Motor neuron (in vitro differentiated cells): Measurements from ENCODE around the gene UBL3. TPM values are rescaled to one million over a fixed set of nuclear protein-coding genes. Genes with fewer than 3 reads are reported as not detected.
A peak's percentile ranks its signal among the peaks of the same experiment; 100 is the strongest.

Experiments used
- ATAC-seq, 8 experiments: fragments of 200-7000 bp; cut with Tn5 transposase; replicated peaks in 6 of 8; 2 replicates each; pipeline ENCODE4 v1.8.0; 2021; ENCODE audit warnings: mild to moderate bottlenecking in 8 of 8, moderate library complexity in 8 of 8
- H3K27ac ChIP-seq, 2 donors: fragments of 250-450 bp; sonication (Bioruptor Pico); 2 replicates each; pipeline ENCODE4 v1.9.0; 2021; ENCODE audit warnings: antibody characterized with exemption in 2 of 2, mild to moderate bottlenecking in 2 of 2, moderate library complexity in 1 of 2
- H3K4me1 ChIP-seq, 2 donors: fragments of 250-450 bp; sonication (Bioruptor Pico); replicated peaks in 1 of 2; 2 replicates each; pipeline ENCODE4 v1.6.1; 2021; ENCODE audit warnings: antibody characterized with exemption in 2 of 2, mild to moderate bottlenecking in 2 of 2, moderate library complexity in 1 of 2
- H3K4me3 ChIP-seq, 5 donors: fragments of 250-450 bp; sonication (Bioruptor Pico); 2 replicates each; pipeline ENCODE4 v1.9.0; 2021; ENCODE audit warnings: antibody characterized with exemption in 5 of 5, mild to moderate bottlenecking in 5 of 5, moderate library complexity in 4 of 5
- WGBS, 10 experiments: fragments of 450-650 bp; shearing (Covaris generic); methylation state at CpG; one replicate each; pipeline ENCODE4 v1.0.0; 2022; 5-methylcytosine and 5-hydroxymethylcytosine counted together
- in situ Hi-C, 9 experiments: fragments of 400-800 bp; cut with MboI; loops; one replicate each; pipeline ENCODE4 v1.15.0; 2021; ENCODE audit warnings: low sequenced_read_pairs in 9 of 9, low pct_unique_long_range_greater_than_20kb in 2 of 9; ENCODE audit not compliant: unreplicated experiment in 9 of 9
- total RNA-seq, 8 experiments: library from RNA; unstranded; fragments of 300-600 nt; gene quantifications; 2 replicates each; pipeline versions ENCODE4 v1.2.3 to v1.2.4, GENCODE V29; 2022

Gene UBL3
- total RNA-seq, 8 experiments from 2014 or later, result 11.6 to 39.0 (median 23.2) TPM

- no peak overlapping the region for H3K27ac ChIP-seq
- no peaks in the 10 kb centered on the region for H3K4me1 ChIP-seq
- no peak overlapping the region for H3K4me3 ChIP-seq
- in situ Hi-C loops, result loop anchor here in 2 of 9 experiments (25.0 kb wide), 1 partner anchor 282 kb away; no protein-coding TSS in a partner anchor
- ATAC-seq, result no peak
These were observed 20.4 kb downstream of the UBL3 start for GRCh38 chr13:29830000-29830399.

DNA sequence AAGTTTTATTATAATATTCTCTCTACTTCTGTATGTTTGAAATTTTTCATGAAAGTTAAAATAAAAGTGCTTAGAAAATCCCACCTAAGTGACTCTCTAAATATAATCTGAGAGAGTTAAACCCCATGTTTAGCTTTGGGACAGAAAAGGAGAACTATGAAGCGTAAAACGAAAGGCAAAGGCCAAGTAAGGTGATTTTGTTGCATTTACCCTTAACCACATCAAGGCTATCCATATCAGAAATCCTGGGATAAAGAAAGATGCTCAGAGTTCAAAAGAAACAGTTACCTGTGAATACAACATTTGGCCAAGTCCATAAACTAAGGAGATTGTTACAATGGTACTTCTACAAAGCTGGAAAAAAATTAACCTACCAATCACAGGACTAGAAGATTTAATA, 31.3 kb downstream of the UBL3 start:
- Histone ChIP-seq H3K4me3 (no peak overlapping the region), H3K4me1 (peaks cover 0 to 9% of the 10 kb centered on the region in 2 donors), H3K27ac (no peak overlapping the region)
- ATAC-seq, result no peak
- in situ Hi-C loops, result no loop called here
- WGBS, 10 experiments, result 86 to 100% (median 91%) methylated on average over 2 of the region's 2 CpGs; no CpG with 5 or more reads in 2 of the 10 experiments

DNA sequence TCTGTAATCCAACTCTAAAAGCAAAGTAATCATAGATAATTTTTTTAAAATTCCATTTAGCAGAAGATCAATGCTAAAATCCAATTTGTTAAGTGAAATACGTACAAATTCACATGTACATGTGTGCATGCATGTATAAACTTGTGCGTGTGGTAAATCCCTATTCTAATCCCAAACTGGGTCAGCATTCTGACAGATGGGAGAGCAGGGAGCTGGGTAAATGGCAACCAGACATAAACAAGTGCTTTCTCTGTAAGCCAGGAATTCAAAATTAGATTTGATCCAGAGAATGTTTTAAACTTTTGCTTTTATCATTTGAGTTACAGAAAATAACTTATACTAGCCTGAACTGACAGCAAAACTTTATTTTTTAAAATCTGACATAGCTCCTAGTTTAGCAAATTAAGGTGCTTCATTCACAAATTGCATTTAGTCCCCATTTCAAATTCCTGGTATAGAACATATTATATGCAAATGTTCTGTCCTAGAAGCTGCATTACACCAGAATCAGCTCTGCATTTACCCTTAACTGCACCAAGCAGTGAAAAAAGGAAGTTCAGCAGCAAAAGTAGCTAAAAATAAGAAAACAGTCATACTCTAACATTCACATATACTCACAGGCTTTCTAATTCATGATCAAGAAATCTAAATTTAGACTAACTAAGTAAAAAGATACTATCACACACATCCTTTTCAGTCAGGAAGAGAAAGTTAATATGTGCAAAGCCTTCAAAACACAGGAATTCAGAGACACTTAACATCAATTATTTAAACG, 32.6 kb downstream of the UBL3 start:
- 4 to 84% (median 60%) methylated on average over 1 to 3 of the region's 3 CpGs; no CpG with 5 or more reads in 1 of the 10 experiments for WGBS, 10 experiments
- Histone ChIP-seq H3K4me3 (no peak overlapping the region), H3K27ac (no peak overlapping the region), H3K4me1 (peaks cover 0 to 9% of the 10 kb centered on the region in 2 donors)
- peak in 3 of 8 experiments; percentile 31 to 46 (median 43) for ATAC-seq
- in situ Hi-C loops, result no loop called here

GRCh38 chr13:29816715-29817114, 33.7 kb downstream of the UBL3 start:
- Histone ChIP-seq H3K4me3 (no peak overlapping the region), H3K27ac (no peak overlapping the region), H3K4me1 (peaks cover 0 to 9% of the 10 kb centered on the region in 2 donors)
- no peak for ATAC-seq
- 68 to 100% (median 88%) methylated on average over 1 to 2 of the region's 2 CpGs; no CpG with 5 or more reads in 1 of the 10 experiments for WGBS, 10 experiments
- in situ Hi-C loops, result no loop called here

GRCh38 chr13:29815336-29815735, 35.1 kb downstream of the UBL3 start:
- in situ Hi-C loops, result no loop called here
- no peak for ATAC-seq

DNA sequence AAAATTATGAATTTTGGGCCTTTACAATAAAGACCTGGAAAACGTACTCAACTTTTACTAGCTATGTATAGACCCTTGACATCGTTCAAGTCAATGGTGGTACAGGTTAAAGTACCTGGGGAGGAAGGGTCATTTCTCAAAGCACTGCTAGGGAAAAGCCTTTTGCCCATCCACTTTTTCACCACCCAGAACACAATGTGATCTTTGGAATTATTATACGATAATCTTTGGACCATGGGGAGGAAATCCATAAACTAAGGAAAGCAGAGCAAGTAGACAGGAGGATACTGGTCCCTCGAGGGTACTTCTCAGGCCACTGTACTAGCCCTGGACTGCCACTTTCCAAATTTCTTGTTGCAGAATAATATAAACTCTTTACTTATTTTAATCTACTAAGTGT, 39.5 kb downstream of the UBL3 start:
- peaks cover 0 to 11% of the 10 kb centered on the region in 2 donors for H3K4me1 ChIP-seq
- WGBS, 10 experiments, result 94 to 100% (median 96%) methylated on average over 3 to 4 of the region's 4 CpGs; no CpG with 5 or more reads in 4 of the 10 experiments
- no peak overlapping the region for H3K4me3 ChIP-seq
- no peak overlapping the region for H3K27ac ChIP-seq
- ATAC-seq, result no peak
- in situ Hi-C loops, result no loop called here

More at GRCh38 chr13:29815336-29815735, 35.1 kb downstream of the UBL3 start:
- Histone ChIP-seq H3K27ac (no peak overlapping the region), H3K4me1 (peaks cover 0 to 9% of the 10 kb centered on the region in 2 donors), H3K4me3 (no peak overlapping the region)

DNA sequence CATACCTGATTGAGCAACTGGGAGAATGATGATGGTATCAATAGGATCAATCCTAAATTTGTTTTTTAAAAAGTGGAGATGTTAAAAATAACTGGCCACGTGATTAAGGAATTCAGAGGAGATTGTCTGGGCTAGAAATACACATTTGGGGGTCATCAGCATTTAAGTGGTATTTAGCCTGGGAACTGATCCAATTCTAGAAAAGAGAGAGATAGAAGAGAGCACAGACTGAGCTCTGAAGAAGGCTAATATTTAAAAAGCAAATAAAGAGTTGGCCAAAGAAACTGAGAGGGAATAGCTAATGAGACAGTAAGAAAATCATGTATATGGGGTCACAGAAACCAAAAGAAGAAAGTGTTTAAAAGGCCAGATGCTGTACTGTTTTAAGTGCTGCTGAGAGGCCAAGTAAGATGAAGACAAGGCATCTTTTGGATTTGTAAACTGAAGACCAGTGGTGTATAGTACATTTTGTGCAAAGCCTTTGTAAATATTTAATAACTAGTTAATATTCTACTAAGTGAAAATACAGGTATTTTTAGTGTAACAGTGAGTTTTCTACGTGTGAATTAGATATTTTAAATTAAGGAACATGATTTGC, 40.2 kb downstream of the UBL3 start:
- Histone ChIP-seq H3K4me1 (peaks cover 0 to 11% of the 10 kb centered on the region in 2 donors), H3K27ac (no peak overlapping the region), H3K4me3 (no peak overlapping the region)
- in situ Hi-C loops, result no loop called here
- 25 to 100% (median 73%) methylated on average over 1 to 2 of the region's 2 CpGs for WGBS, 10 experiments
- peak in 1 of 8 experiments; percentile 39 for ATAC-seq

GRCh38 chr13:29808264-29808663, 42.2 kb downstream of the UBL3 start:
- Histone ChIP-seq H3K27ac (no peak overlapping the region), H3K4me1 (peaks cover 0 to 11% of the 10 kb centered on the region in 2 donors), H3K4me3 (no peak overlapping the region)
- no peak for ATAC-seq
- in situ Hi-C loops, result no loop called here

GRCh38 chr13:29805994-29806979, 44.1 kb downstream of the UBL3 start:
- H3K27ac ChIP-seq, result no peak overlapping the region
- in situ Hi-C loops, result no loop called here
- 49 to 89% (median 58%) methylated on average over 2 to 7 of the region's 7 CpGs for WGBS, 10 experiments
- no peak overlapping the region for H3K4me3 ChIP-seq
- peaks cover 0 to 11% of the 10 kb centered on the region in 2 donors for H3K4me1 ChIP-seq
- ATAC-seq, result peak in 5 of 8 experiments; percentile 36 to 82 (median 65)

GRCh38 chr13:29803221-29803620, 47.2 kb downstream of the UBL3 start:
- no peak for ATAC-seq
- WGBS, 10 experiments, result 59 to 100% (median 100%) methylated on average over 2 to 3 of the region's 3 CpGs; no CpG with 5 or more reads in 1 of the 10 experiments
- Histone ChIP-seq H3K4me1 (peaks cover 0 to 11% of the 10 kb centered on the region in 2 donors), H3K4me3 (no peak overlapping the region), H3K27ac (no peak overlapping the region)
- in situ Hi-C loops, result no loop called here

GRCh38 chr13:29802621-29803020, 47.8 kb downstream of the UBL3 start:
- Histone ChIP-seq H3K4me3 (no peak overlapping the region), H3K27ac (no peak overlapping the region), H3K4me1 (peaks cover 0 to 11% of the 10 kb centered on the region in 2 donors)
- no peak for ATAC-seq
- 11 to 100% (median 91%) methylated on average over 1 of the region's 1 CpG; no CpG with 5 or more reads in 1 of the 10 experiments for WGBS, 10 experiments
- in situ Hi-C loops, result no loop called here

GRCh38 chr13:29801737-29802305, 48.6 kb downstream of the UBL3 start:
- ATAC-seq, result no peak
- Histone ChIP-seq H3K27ac (no peak overlapping the region), H3K4me1 (peaks cover 0 to 6% of the 10 kb centered on the region in 2 donors), H3K4me3 (no peak overlapping the region)
- in situ Hi-C loops, result no loop called here
- WGBS, 10 experiments, result 60 to 100% (median 80%) methylated on average over 1 to 4 of the region's 4 CpGs; no CpG with 5 or more reads in 4 of the 10 experiments
